Raji (cell line): ENCODE data around the gene LHX3.

Experiments
- POLR2A ChIP-seq: IDR thresholded peaks from 2 replicates; pipeline ENCODE4 v1.6.1; 2011; ENCODE audit warnings: low read depth, low read length, control low read depth; ENCODE audit not compliant: insufficient read depth

Gene LHX3

GRCh38 chr9:136223871-136224640, 19.1 kb upstream of the LHX3 start:
- no peak for TF ChIP-seq POLR2A

- TF ChIP-seq POLR2A: no peak
Measured at GRCh38 chr9:136222906-136223285, 18.0 kb upstream of the LHX3 start.

GRCh38 chr9:136222166-136222905, 17.4 kb upstream of the LHX3 start:
- no peak for TF ChIP-seq POLR2A

- TF ChIP-seq POLR2A: no peak
Measured at GRCh38 chr9:136220017-136220729, 15.2 kb upstream of the LHX3 start.

- no peak for TF ChIP-seq POLR2A
Measured at GRCh38 chr9:136219276-136219675, 14.3 kb upstream of the LHX3 start.

GRCh38 chr9:136218673-136219072, 13.7 kb upstream of the LHX3 start:
- TF ChIP-seq POLR2A: no peak

GRCh38 chr9:136218271-136218670, 13.3 kb upstream of the LHX3 start:
- no peak for TF ChIP-seq POLR2A

- no peak for TF ChIP-seq POLR2A
Measured at GRCh38 chr9:136216541-136217244, 11.8 kb upstream of the LHX3 start.

- TF ChIP-seq POLR2A: no peak
Measured at GRCh38 chr9:136213733-136214132, 8.8 kb upstream of the LHX3 start.

- TF ChIP-seq POLR2A: no peak
Measured at GRCh38 chr9:136212345-136212950, 7.5 kb upstream of the LHX3 start.

GRCh38 chr9:136211441-136212344, 6.8 kb upstream of the LHX3 start:
- TF ChIP-seq POLR2A: no peak

- no peak for TF ChIP-seq POLR2A
Measured at GRCh38 chr9:136211006-136211405, 6.1 kb upstream of the LHX3 start.

- TF ChIP-seq POLR2A: no peak
Measured at GRCh38 chr9:136210276-136210675, 5.3 kb upstream of the LHX3 start.

GRCh38 chr9:136209786-136210185, 4.9 kb upstream of the LHX3 start:
- no peak for TF ChIP-seq POLR2A

GRCh38 chr9:136209232-136209631, 4.3 kb upstream of the LHX3 start:
- no peak for TF ChIP-seq POLR2A
